ENCODE measurements around the gene MAGEA2.
"Not testable (repeated sequence)": the region's sequence is repeated elsewhere in the genome, so short reads cannot be mapped to it uniquely, and the experiment has no call there.

The MAGEA2 gene

GRCh38 chrX:152753686-152754650 is at the start of gene MAGEA2:
TSS of gene MAGEA2 (minus strand) at chrX:152753842. CDS start at chrX:152751363, 2,479 bp downstream.
- not testable (repeated sequence) for H3K9ac ChIP-seq (ENCODE audit: low read length in 5 of 5); H3K9me3 ChIP-seq (ENCODE audit: control insufficient read depth in 5 of 5, low read length in 5 of 5); H3K4me1 ChIP-seq (ENCODE audit: control insufficient read depth in 5 of 5, insufficient read depth in 5 of 5, low read length in 5 of 5); H3K27me3 ChIP-seq (ENCODE audit: control insufficient read depth in 5 of 5, insufficient read depth in 4 of 5, low read length in 5 of 5); H3K4me3 ChIP-seq (ENCODE audit: low read depth in 1 of 5, low read length in 5 of 5); H3K36me3 ChIP-seq (ENCODE audit: control insufficient read depth in 5 of 5, insufficient read depth in 5 of 5, low read length in 5 of 5); H3K27ac ChIP-seq (ENCODE audit: low read depth, low read length)

GRCh38 chrX:152798945-152799344 is 45.3 kb upstream of the MAGEA2 start:
- H3K27ac ChIP-seq (ENCODE audit: low read depth, low read length): no peak overlapping the region
- no peak overlapping the region for H3K4me3 ChIP-seq (ENCODE audit: low read depth in 1 of 5, low read length in 5 of 5)
- peaks cover 0 to 2% (median 0%) of the 10 kb centered on the region in 5 donors for H3K9me3 ChIP-seq (ENCODE audit: control insufficient read depth in 5 of 5, low read length in 5 of 5)
- H3K36me3 ChIP-seq (ENCODE audit: control insufficient read depth in 5 of 5, insufficient read depth in 5 of 5, low read length in 5 of 5): no peaks in the 10 kb centered on the region
- peaks cover 0 to 5% (median 3%) of the 10 kb centered on the region in 5 donors for H3K27me3 ChIP-seq (ENCODE audit: control insufficient read depth in 5 of 5, insufficient read depth in 4 of 5, low read length in 5 of 5)
- H3K9ac ChIP-seq (ENCODE audit: low read length in 5 of 5): no peak overlapping the region
- no peaks in the 10 kb centered on the region for H3K4me1 ChIP-seq (ENCODE audit: control insufficient read depth in 5 of 5, insufficient read depth in 5 of 5, low read length in 5 of 5)

GRCh38 chrX:152787062-152787461 is 33.4 kb upstream of the MAGEA2 start:
- H3K27me3 ChIP-seq (ENCODE audit: control insufficient read depth in 5 of 5, insufficient read depth in 4 of 5, low read length in 5 of 5); H3K27ac ChIP-seq (ENCODE audit: low read depth, low read length); H3K9me3 ChIP-seq (ENCODE audit: control insufficient read depth in 5 of 5, low read length in 5 of 5); H3K4me1 ChIP-seq (ENCODE audit: control insufficient read depth in 5 of 5, insufficient read depth in 5 of 5, low read length in 5 of 5); H3K36me3 ChIP-seq (ENCODE audit: control insufficient read depth in 5 of 5, insufficient read depth in 5 of 5, low read length in 5 of 5); H3K9ac ChIP-seq (ENCODE audit: low read length in 5 of 5); H3K4me3 ChIP-seq (ENCODE audit: low read depth in 1 of 5, low read length in 5 of 5): not testable (repeated sequence)

- H3K4me3 ChIP-seq (ENCODE audit: low read depth in 1 of 5, low read length in 5 of 5): not testable (repeated sequence)
Measured at GRCh38 chrX:152769549-152770289, 16.1 kb upstream of the MAGEA2 start, which contains the start of gene MAGEA6. TSS of gene MAGEA6 (minus strand) at chrX:152769689. CDS start at chrX:152767650, 2,039 bp downstream.

GRCh38 chrX:152766562-152766961 is 12.9 kb upstream of the MAGEA2 start:
- H3K9me3 ChIP-seq (ENCODE audit: control insufficient read depth in 5 of 5, low read length in 5 of 5); H3K4me3 ChIP-seq (ENCODE audit: low read depth in 1 of 5, low read length in 5 of 5); H3K36me3 ChIP-seq (ENCODE audit: control insufficient read depth in 5 of 5, insufficient read depth in 5 of 5, low read length in 5 of 5); H3K4me1 ChIP-seq (ENCODE audit: control insufficient read depth in 5 of 5, insufficient read depth in 5 of 5, low read length in 5 of 5); H3K27ac ChIP-seq (ENCODE audit: low read depth, low read length); H3K9ac ChIP-seq (ENCODE audit: low read length in 5 of 5); H3K27me3 ChIP-seq (ENCODE audit: control insufficient read depth in 5 of 5, insufficient read depth in 4 of 5, low read length in 5 of 5): not testable (repeated sequence)

More at GRCh38 chrX:152769549-152770289, 16.1 kb upstream of the MAGEA2 start, which contains the start of gene MAGEA6:
- H3K9me3 ChIP-seq (ENCODE audit: control insufficient read depth in 5 of 5, low read length in 5 of 5); H3K27me3 ChIP-seq (ENCODE audit: control insufficient read depth in 5 of 5, insufficient read depth in 4 of 5, low read length in 5 of 5); H3K9ac ChIP-seq (ENCODE audit: low read length in 5 of 5); H3K36me3 ChIP-seq (ENCODE audit: control insufficient read depth in 5 of 5, insufficient read depth in 5 of 5, low read length in 5 of 5); H3K27ac ChIP-seq (ENCODE audit: low read depth, low read length); H3K4me1 ChIP-seq (ENCODE audit: control insufficient read depth in 5 of 5, insufficient read depth in 5 of 5, low read length in 5 of 5): not testable (repeated sequence)

GRCh38 chrX:152761582-152761981 is 7.9 kb upstream of the MAGEA2 start:
- not testable (repeated sequence) for H3K4me3 ChIP-seq (ENCODE audit: low read depth in 1 of 5, low read length in 5 of 5); H3K9ac ChIP-seq (ENCODE audit: low read length in 5 of 5); H3K4me1 ChIP-seq (ENCODE audit: control insufficient read depth in 5 of 5, insufficient read depth in 5 of 5, low read length in 5 of 5); H3K27ac ChIP-seq (ENCODE audit: low read depth, low read length); H3K27me3 ChIP-seq (ENCODE audit: control insufficient read depth in 5 of 5, insufficient read depth in 4 of 5, low read length in 5 of 5); H3K36me3 ChIP-seq (ENCODE audit: control insufficient read depth in 5 of 5, insufficient read depth in 5 of 5, low read length in 5 of 5); H3K9me3 ChIP-seq (ENCODE audit: control insufficient read depth in 5 of 5, low read length in 5 of 5)

GRCh38 chrX:152759544-152759943 is 5.9 kb upstream of the MAGEA2 start:
- not testable (repeated sequence) for H3K4me1 ChIP-seq (ENCODE audit: control insufficient read depth in 5 of 5, insufficient read depth in 5 of 5, low read length in 5 of 5); H3K9ac ChIP-seq (ENCODE audit: low read length in 5 of 5); H3K27ac ChIP-seq (ENCODE audit: low read depth, low read length); H3K36me3 ChIP-seq (ENCODE audit: control insufficient read depth in 5 of 5, insufficient read depth in 5 of 5, low read length in 5 of 5); H3K27me3 ChIP-seq (ENCODE audit: control insufficient read depth in 5 of 5, insufficient read depth in 4 of 5, low read length in 5 of 5); H3K9me3 ChIP-seq (ENCODE audit: control insufficient read depth in 5 of 5, low read length in 5 of 5); H3K4me3 ChIP-seq (ENCODE audit: low read depth in 1 of 5, low read length in 5 of 5)

- not testable (repeated sequence) for H3K9ac ChIP-seq (ENCODE audit: low read length in 5 of 5); H3K4me1 ChIP-seq (ENCODE audit: control insufficient read depth in 5 of 5, insufficient read depth in 5 of 5, low read length in 5 of 5); H3K27me3 ChIP-seq (ENCODE audit: control insufficient read depth in 5 of 5, insufficient read depth in 4 of 5, low read length in 5 of 5); H3K27ac ChIP-seq (ENCODE audit: low read depth, low read length); H3K36me3 ChIP-seq (ENCODE audit: control insufficient read depth in 5 of 5, insufficient read depth in 5 of 5, low read length in 5 of 5); H3K4me3 ChIP-seq (ENCODE audit: low read depth in 1 of 5, low read length in 5 of 5); H3K9me3 ChIP-seq (ENCODE audit: control insufficient read depth in 5 of 5, low read length in 5 of 5)
Measured at GRCh38 chrX:152758918-152759317, 5.3 kb upstream of the MAGEA2 start, which contains the start of gene CSAG3. TSS of gene CSAG3 (plus strand) at chrX:152759218.

- H3K27ac ChIP-seq (ENCODE audit: low read depth, low read length); H3K9ac ChIP-seq (ENCODE audit: low read length in 5 of 5); H3K4me3 ChIP-seq (ENCODE audit: low read depth in 1 of 5, low read length in 5 of 5); H3K9me3 ChIP-seq (ENCODE audit: control insufficient read depth in 5 of 5, low read length in 5 of 5); H3K27me3 ChIP-seq (ENCODE audit: control insufficient read depth in 5 of 5, insufficient read depth in 4 of 5, low read length in 5 of 5); H3K36me3 ChIP-seq (ENCODE audit: control insufficient read depth in 5 of 5, insufficient read depth in 5 of 5, low read length in 5 of 5); H3K4me1 ChIP-seq (ENCODE audit: control insufficient read depth in 5 of 5, insufficient read depth in 5 of 5, low read length in 5 of 5): not testable (repeated sequence)
Measured at GRCh38 chrX:152754871-152755270, 1.2 kb upstream of the MAGEA2 start.

GRCh38 chrX:152738560-152738959 is 15.1 kb downstream of the MAGEA2 start:
- H3K36me3 ChIP-seq (ENCODE audit: control insufficient read depth in 5 of 5, insufficient read depth in 5 of 5, low read length in 5 of 5): no peaks in the 10 kb centered on the region
- no peak overlapping the region for H3K4me3 ChIP-seq (ENCODE audit: low read depth in 1 of 5, low read length in 5 of 5)
- peaks cover 0 to 9% (median 0%) of the 10 kb centered on the region in 5 donors for H3K27me3 ChIP-seq (ENCODE audit: control insufficient read depth in 5 of 5, insufficient read depth in 4 of 5, low read length in 5 of 5)
- no peaks in the 10 kb centered on the region for H3K9me3 ChIP-seq (ENCODE audit: control insufficient read depth in 5 of 5, low read length in 5 of 5)
- H3K27ac ChIP-seq (ENCODE audit: low read depth, low read length): no peak overlapping the region
- H3K9ac ChIP-seq (ENCODE audit: low read length in 5 of 5): no peak overlapping the region
- no peaks in the 10 kb centered on the region for H3K4me1 ChIP-seq (ENCODE audit: control insufficient read depth in 5 of 5, insufficient read depth in 5 of 5, low read length in 5 of 5)
